GM18505 (cell line): Measurements from ENCODE around the gene PAX6.

Experiments
- ATAC-seq: cut with Tn5 transposase; IDR thresholded peaks from one replicate; pipeline ENCODE4 v1.9.1; 2021; ENCODE audit not compliant: unreplicated experiment
- POLR2A ChIP-seq: IDR thresholded peaks from 4 replicates; pipeline ENCODE4 v1.6.1; 2011; ENCODE audit warnings: borderline replicate concordance; ENCODE audit not compliant: insufficient read depth, insufficient read length; ENCODE audit errors: extremely low read depth

Gene PAX6

GRCh38 chr11:31810779-31811647, at the start of gene PAX6:
Gene PAX6, minus strand, starts transcription at chr11:31811322. Its CDS starts 4,911 bp downstream, at chr11:31806411.
- peak; percentile 65 for ATAC-seq
- no peak for TF ChIP-seq POLR2A

GRCh38 chr11:31860391-31860790, 49.3 kb upstream of the PAX6 start:
- no peak for TF ChIP-seq POLR2A
- no peak for ATAC-seq

- ATAC-seq, result no peak
- no peak for TF ChIP-seq POLR2A
Measured at GRCh38 chr11:31856248-31856647, 45.1 kb upstream of the PAX6 start.

GRCh38 chr11:31855466-31855865, 44.3 kb upstream of the PAX6 start:
- ATAC-seq, result no peak
- TF ChIP-seq POLR2A, result no peak

- ATAC-seq, result no peak
- no peak for TF ChIP-seq POLR2A
Measured at GRCh38 chr11:31850365-31850764, 39.2 kb upstream of the PAX6 start.

GRCh38 chr11:31847761-31848160, 36.6 kb upstream of the PAX6 start:
- no peak for TF ChIP-seq POLR2A
- no peak for ATAC-seq

- ATAC-seq, result no peak
- no peak for TF ChIP-seq POLR2A
Measured at GRCh38 chr11:31845331-31845730, 34.2 kb upstream of the PAX6 start.

GRCh38 chr11:31844351-31844750, 33.2 kb upstream of the PAX6 start:
- no peak for ATAC-seq
- no peak for TF ChIP-seq POLR2A

- no peak for ATAC-seq
- TF ChIP-seq POLR2A, result no peak
Measured at GRCh38 chr11:31841435-31841834, 30.3 kb upstream of the PAX6 start.

- no peak for ATAC-seq
- no peak for TF ChIP-seq POLR2A
Measured at GRCh38 chr11:31834237-31834636, 23.1 kb upstream of the PAX6 start.

- TF ChIP-seq POLR2A, result no peak
- no peak for ATAC-seq
Measured at GRCh38 chr11:31830406-31830805, 19.3 kb upstream of the PAX6 start.

GRCh38 chr11:31828217-31828616, 17.1 kb upstream of the PAX6 start:
- TF ChIP-seq POLR2A, result no peak

GRCh38 chr11:31827455-31828206, 16.5 kb upstream of the PAX6 start:
- ATAC-seq, result no peak

More at GRCh38 chr11:31828217-31828616, 17.1 kb upstream of the PAX6 start:
- ATAC-seq, result no peak

More at GRCh38 chr11:31827455-31828206, 16.5 kb upstream of the PAX6 start:
- no peak for TF ChIP-seq POLR2A
